GM21786 (cell line): Measurements from ENCODE around the gene OPN1LW.
A peak's percentile ranks its signal among the peaks of the same experiment; 100 is the strongest.
"Not testable (repeated sequence)": the region's sequence is repeated elsewhere in the genome, so short reads cannot be mapped to it uniquely, and the experiment has no call there.

ENCODE experiments used
- ATAC-seq: cut with Tn5 transposase; IDR thresholded peaks from one replicate; pipeline ENCODE4 v1.9.1; 2021; ENCODE audit not compliant: unreplicated experiment

The OPN1LW gene

GRCh38 chrX:154144010-154144409, at the start of gene OPN1LW:
Gene OPN1LW (plus strand): TSS chrX:154144243. CDS start chrX:154144284, 41 bp downstream.
- not testable (repeated sequence) for ATAC-seq

- ATAC-seq = no peak
Observed at GRCh38 chrX:154094833-154095232, 49.2 kb upstream of the OPN1LW start.

DNA sequence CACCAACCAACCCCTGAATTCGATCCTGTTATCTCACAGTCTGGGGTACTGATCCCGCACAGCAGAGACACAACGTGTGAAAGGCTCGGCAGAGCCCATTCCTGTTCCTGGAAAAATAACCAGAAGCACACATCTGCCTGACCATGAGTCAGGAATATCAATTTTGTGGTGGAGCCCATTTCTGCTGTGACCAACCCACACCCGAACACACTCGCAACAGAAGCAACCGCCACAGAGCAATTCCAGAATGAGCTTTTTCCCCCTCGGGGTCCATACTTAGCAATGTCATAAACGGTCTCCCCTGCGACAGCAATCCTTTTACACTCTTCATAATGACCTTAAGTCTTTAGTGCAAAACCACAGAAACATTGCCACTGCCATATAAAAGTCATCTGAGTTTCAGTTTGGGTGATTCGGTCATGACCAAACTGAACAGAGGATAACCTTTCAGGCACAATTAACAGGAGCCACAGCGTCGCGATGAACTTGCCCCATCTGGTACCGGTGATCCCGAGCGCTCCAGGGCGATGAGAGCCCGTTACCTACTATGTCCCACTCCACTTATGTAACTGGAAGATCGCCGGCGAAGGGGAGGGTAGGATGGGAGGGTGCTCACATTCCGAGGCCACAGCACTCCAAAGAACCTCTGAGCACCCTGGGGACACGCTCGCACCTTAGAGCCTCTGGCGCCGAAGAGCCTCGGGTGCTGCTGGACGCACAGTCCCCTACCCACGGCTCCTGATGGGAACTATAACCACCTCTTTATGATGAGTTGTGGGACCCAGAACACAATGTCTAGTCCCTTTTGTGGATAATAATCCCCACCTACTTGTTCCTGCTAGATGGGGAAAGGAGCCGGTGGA, 47.7 kb upstream of the OPN1LW start:
- no peak for ATAC-seq

GRCh38 chrX:154097003-154097588, 46.9 kb upstream of the OPN1LW start:
- peak; percentile 19 for ATAC-seq

- peak; percentile 85 for ATAC-seq
Observed at GRCh38 chrX:154097589-154098541, 46.2 kb upstream of the OPN1LW start, which contains the start of gene MECP2. Gene MECP2 (minus strand): TSS chrX:154097717.

- ATAC-seq = no peak
Observed at GRCh38 chrX:154098551-154098950, 45.5 kb upstream of the OPN1LW start.

DNA sequence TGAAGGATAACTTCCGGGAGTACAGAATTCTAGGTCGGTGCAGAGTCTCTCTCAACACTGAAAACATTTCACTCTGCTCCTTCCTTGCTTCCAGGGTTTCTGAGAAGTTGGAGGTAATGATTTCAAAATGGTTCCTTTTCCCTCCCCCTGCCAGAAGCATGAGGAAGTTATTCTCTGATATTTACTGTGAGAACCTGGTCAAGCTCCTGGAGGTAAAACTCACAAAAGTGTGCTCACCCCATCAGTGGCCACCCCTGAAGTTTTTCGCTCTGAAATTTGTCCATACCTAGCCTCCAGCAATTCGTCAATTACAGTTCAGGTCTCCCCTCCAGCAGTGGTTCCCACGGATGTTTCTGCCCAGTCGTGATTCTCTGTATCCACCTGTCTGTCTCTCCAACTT, 30.3 kb upstream of the OPN1LW start:
- ATAC-seq = no peak

GRCh38 chrX:154114652-154115051, 29.4 kb upstream of the OPN1LW start:
- no peak for ATAC-seq

- no peak for ATAC-seq
Observed at GRCh38 chrX:154115071-154115470, 29.0 kb upstream of the OPN1LW start.

DNA sequence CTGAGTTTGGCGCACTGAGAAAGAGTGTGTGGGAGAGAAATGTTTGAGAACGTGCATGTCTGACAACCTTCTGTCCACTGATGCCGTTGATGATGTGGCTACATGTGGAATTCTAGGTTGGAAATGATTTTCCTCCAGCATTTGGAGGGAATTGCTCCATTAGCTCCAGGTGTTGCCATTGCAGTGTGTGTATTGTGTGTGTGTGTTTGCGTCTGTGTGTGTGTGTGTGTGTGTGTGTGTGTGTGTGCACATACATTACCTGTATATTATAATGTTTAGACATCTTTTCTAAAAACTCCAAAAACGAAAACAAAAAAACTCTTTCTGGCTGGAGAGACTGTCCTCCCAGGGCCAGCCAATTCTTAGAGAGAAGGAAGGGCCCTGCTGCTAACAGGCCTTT, 28.3 kb upstream of the OPN1LW start:
- ATAC-seq = no peak

DNA sequence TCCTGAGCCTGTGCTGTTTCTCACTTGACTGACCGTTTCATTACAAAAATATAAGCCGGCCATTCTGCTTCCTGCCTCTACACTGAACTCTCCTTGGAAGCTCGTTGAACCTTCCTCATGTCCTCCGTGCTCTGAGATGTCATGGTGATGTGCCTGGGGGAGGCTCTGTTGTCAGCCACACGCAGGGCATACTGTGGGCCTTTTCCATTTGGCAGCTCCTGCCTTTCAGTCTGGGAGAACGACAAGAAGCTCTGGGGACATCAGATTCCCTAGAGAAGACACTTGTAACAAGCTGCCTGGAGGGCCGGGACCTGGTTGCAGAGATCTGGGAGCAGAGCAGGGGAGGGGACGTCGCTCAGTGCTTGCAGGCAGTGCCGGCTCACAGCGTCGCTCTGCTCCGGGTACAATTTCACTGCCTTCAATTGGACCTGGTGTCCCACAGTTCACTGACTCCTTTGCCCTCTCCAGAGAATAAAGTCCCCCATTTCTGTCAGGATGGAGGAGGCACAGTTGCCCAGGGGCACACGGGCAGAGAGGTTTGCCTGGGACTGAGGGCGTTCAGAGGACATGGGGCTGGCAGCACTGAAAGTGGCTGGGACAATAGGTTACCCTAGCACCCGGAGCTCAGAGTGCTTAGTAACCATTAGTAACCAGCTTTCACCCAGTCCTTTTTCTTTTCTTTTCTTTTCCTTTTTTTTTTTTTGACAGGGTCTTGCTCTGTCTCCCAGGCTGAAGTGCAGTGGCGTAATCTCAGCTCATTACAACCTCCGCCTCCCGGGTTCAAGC, 27.4 kb upstream of the OPN1LW start:
- no peak for ATAC-seq

DNA sequence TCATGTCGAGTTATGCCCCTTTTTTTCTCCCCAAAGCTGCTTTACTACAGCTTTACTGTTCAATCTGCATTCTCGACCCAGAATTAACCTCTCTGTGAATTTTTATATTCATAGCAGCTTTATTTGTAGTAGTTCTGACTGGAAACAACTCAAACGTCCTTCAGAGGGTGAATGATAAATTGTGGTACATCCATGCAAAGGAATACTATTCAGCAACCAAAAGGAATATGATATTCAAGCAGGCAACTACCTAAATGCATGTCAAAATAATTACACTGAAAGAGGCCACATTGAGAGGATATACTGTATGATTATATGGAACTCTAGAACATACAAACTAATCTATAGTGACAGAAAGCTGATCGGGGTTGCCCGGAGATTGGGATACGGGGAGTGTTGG, 26.5 kb upstream of the OPN1LW start:
- no peak for ATAC-seq

DNA sequence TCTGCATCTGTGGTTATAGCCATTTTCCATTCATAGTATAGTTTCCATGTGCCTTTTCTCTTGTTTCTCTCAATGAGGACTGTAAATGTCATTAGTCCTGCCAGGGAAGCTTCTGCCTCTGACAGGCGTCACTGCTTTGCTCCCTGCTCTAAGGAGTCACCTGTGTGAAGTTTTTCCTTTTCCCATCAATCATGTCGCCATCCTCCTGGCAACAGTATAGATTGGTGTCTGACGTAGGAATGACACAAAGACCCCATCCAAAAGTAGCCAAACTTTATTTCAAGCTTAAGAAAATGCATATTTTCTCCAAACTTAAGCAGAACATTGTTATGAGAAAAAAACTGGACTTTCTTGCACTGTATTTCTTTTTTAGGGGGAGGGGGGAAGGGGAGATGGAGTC, 23.5 kb upstream of the OPN1LW start:
- no peak for ATAC-seq

DNA sequence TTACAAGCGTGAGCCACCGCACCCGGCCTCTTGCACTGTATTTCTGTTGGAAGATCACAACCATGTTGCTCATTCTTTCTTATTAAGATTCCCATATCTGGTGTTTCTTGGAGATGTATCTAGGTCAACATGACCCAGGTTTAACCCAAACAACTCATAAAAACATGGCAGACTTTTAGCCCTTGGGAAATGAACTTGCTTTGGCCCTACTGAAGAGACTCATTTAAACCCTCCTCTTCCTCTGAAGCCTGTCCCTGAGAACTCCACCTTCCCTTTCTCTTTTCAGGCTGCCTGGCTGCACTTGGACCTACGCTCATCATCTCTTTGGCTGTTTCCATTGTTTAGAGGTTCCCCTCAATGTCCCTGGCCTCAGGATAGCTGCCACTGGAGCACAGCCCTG, 22.8 kb upstream of the OPN1LW start:
- no peak for ATAC-seq

DNA sequence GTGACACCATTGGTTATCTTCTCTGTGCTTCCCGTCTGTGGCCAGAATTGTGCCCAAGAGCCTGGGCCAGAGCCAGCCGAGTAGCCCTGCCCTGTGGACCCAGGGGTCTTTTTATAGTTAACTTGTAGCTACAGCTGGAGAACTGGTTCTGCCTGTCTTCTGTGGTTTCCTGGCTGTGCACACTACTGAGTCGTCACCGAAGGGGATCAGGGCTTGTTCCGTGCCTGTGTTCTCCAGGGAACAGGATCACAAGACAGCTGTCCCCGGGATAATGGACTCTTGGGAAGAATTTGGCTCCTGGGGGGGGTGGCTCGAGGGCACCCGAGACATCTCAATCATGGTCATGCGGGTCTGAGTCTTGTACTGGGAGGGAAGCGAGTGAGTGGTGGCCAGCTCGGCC, 22.1 kb upstream of the OPN1LW start:
- no peak for ATAC-seq

DNA sequence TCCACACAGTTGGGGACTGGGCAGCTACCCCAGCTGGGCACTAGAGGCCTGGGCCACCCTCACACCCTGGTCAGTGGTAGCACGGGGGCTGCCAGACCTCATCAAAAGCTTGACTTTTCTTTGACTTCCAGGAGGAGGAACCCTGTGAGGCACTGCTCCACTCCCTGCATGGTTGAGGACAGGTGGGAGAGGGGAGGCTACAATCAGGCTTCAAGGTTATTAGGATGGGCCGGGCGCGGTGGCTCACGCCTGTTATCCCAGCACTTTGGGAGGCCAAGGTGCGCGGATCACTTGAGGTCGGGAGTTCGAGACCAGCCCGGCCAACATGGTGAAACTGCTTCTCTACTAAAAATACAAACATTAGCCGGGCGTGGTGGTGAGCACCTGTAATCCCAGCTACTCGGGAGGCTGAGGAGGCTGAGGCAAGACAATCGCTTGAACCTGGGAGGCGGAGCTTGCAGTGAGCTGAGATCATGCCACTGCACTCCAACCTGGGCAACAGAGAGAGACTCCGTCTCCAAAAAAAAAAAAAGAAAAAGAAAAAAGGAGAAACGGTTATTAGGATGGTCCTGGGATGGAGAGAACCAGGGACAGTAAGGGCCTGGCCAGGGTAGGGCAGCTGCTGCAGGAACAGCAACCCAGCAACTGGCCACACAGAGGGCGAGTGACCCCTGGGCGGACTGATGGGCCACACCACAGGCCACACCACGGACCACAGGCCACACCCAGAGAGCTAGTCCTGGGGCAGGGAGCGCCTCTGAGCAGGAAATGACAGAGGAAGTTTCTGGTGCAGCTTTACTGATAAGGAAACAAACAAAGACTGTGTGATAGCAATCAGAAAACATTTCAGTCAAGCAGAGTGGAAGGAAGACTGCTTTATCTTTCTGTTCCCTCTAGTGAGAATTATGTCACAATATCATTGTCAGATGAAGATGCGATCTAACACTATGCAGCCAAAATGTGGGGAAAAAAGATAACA, 20.5 kb upstream of the OPN1LW start:
- ATAC-seq = no peak

GRCh38 chrX:154125391-154126040, 18.5 kb upstream of the OPN1LW start:
- no peak for ATAC-seq

GRCh38 chrX:154126101-154126500, 17.9 kb upstream of the OPN1LW start:
- ATAC-seq = no peak

DNA sequence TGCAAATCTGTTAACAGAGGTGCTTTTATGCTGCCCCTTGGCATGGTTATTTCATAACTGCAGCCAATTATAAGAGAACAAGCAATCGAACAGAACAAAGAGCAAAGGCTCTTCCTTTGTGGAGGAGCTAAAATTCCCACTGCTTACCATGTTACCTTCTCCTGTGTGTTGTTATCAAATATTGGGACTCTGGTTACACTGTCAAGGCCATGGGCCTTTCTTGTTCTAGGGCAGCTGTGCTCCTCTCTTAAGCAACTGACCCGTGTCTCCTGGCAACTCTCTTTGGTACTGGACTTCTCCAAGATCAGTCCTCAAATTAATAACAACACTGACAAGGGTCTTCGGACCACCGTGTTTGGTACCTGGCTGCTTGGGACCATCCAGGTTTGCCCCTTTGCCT, 12.1 kb upstream of the OPN1LW start:
- ATAC-seq = no peak
